ENCODE measurements around the gene SRRM5.
"Not testable (repeated sequence)": the region's sequence is repeated elsewhere in the genome, so short reads cannot be mapped to it uniquely, and the experiment has no call there.

SRRM5 gene

GRCh38 chr19:43619262-43620060, 7.6 kb downstream of the SRRM5 start, which contains the start of gene ZNF428:
TSS of gene ZNF428 (minus strand) at chr19:43619629. CDS start at chr19:43614304, 5,325 bp downstream.
- DNase-seq = peak; percentile 80

GRCh38 chr19:43620061-43621001, 8.4 kb downstream of the SRRM5 start:
- DNase-seq = peak; percentile 81

GRCh38 chr19:43622070-43622469, 10.2 kb downstream of the SRRM5 start:
- no peak for DNase-seq

GRCh38 chr19:43622956-43623355, 11.1 kb downstream of the SRRM5 start:
- DNase-seq = no peak

GRCh38 chr19:43623889-43624670, 12.2 kb downstream of the SRRM5 start:
- no peak for DNase-seq

- DNase-seq = peak; percentile 90
These were observed 13.0 kb downstream of the SRRM5 start for GRCh38 chr19:43624933-43625332.

GRCh38 chr19:43625918-43626579, 14.2 kb downstream of the SRRM5 start:
- no peak for DNase-seq

- DNase-seq = no peak
These were observed 14.9 kb downstream of the SRRM5 start for GRCh38 chr19:43626838-43627237.

GRCh38 chr19:43628646-43629326, 16.9 kb downstream of the SRRM5 start:
- no peak for DNase-seq

GRCh38 chr19:43631491-43631890, 19.6 kb downstream of the SRRM5 start:
- DNase-seq = no peak

- no peak for DNase-seq
These were observed 21.6 kb downstream of the SRRM5 start for GRCh38 chr19:43633520-43633919.

GRCh38 chr19:43634068-43634467, 22.2 kb downstream of the SRRM5 start:
- DNase-seq = no peak

- DNase-seq = no peak
These were observed 22.6 kb downstream of the SRRM5 start for GRCh38 chr19:43634506-43634871.

- DNase-seq = no peak
These were observed 23.1 kb downstream of the SRRM5 start for GRCh38 chr19:43634872-43635560.

GRCh38 chr19:43635561-43635940, 23.7 kb downstream of the SRRM5 start:
- DNase-seq = not testable (repeated sequence)

GRCh38 chr19:43636121-43636683, 24.3 kb downstream of the SRRM5 start:
- DNase-seq = no peak

GRCh38 chr19:43638214-43638994, 26.5 kb downstream of the SRRM5 start:
- no peak for DNase-seq

- DNase-seq = no peak
These were observed 27.2 kb downstream of the SRRM5 start for GRCh38 chr19:43638995-43639518.

- peak; percentile 49 for DNase-seq
These were observed 27.9 kb downstream of the SRRM5 start, which contains the start of gene CADM4 for GRCh38 chr19:43639519-43640423. TSS of gene CADM4 (minus strand) at chr19:43639850. CDS start at chr19:43639790, 60 bp downstream.

Data from activated CD4-positive, alpha-beta T cell treated with anti-CD3 and anti-CD28 coated beads, Interleukin-2, amount 50 U/mL, for 1 hour (primary cell).